ENCODE results near the gene NOB1.
"Not testable (repeated sequence)": the region's sequence is repeated elsewhere in the genome, so short reads cannot be mapped to it uniquely, and the experiment has no call there.

The NOB1 gene

DNA sequence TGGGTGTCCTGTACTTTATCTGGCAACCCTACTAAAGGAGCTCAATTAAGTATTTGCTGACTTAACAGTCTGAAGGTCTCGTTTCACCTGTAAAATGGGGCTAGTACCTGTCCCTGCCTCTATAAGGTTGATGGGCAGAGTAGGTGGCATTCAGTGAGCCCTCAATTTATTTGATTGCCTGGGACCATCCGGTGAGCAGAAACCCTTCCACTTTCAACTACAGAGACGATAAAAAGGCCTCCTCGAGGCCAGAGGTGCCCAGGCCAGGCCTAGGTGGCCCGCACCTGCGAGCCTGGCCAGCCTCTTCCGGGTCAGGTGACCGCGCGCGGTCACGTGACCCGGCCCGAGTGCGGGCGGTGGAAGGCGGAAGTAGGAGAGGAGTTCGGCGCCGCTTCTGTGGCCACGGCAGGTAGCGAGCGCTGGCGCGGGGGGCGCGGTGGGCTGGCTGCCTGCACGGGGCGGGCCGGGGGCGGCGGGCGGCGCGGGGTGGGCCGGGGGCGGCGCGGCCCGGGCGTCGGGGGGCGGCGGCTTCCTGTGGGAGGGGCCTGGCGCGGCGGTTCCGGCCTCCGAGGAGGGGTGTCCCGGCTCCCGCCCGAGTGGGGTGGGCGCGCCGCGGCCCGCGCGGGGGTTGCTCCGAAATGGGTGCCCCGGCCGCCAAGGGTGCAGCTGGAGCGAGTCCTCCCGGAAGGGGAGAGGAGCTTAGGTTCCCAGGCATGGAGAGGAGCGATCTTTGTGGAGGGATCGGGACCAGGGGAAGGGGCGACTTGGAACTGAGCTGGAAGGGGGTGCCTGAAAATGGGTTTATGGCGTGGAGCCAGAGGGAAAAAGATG, 7.5 kb upstream of the NOB1 start, which contains the start of gene WWP2:
WWP2 (plus strand) TSS at position 350 of the 831 bp plus-strand sequence. CDS start 24,679 bp downstream, outside the sequence.
- peak; percentile 61 for DNase-seq (ENCODE audit: low read depth, low spot score)

DNA sequence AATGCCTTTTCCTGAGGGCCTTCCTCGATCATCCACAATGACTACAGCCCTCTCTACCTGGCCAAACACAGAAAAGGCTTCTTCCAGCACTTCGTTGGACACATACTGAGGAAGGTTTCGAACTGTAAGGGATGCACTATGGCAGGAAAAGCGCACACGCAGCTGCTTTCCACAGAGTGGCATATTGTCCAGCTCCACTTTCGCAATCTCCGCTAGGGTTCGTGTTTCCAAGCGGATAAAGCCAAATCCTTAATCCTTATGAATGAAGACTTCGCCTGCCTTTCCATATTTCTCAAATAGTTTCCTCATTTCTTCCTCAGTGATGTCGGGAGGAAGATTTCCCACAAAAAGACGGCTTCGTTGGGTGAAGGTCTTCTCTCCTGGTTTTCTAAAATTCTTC, 2.6 kb upstream of the NOB1 start:
- DNase-seq (ENCODE audit: low read depth, low spot score) = not testable (repeated sequence)

DNA sequence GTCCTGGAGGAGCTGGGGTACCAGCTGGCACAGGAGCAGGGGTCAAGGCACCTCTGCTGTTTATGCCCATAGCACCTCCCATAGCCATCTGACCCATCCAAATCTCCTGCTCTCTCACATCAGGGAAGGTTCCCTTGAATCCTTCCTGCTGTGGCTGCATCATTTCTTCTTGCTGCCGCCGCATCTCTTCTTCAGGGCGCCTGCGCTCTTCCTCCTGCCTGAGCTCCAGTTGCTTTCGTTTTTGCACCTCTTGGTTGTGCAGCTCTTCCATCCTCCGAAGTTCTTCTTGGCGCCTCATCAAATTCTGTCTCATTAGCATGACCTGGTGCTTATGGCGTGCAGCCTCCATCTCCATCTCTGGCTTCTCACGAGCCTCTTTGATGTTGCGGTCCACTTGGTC, 2.0 kb upstream of the NOB1 start:
- DNase-seq (ENCODE audit: low read depth, low spot score) = no peak

DNA sequence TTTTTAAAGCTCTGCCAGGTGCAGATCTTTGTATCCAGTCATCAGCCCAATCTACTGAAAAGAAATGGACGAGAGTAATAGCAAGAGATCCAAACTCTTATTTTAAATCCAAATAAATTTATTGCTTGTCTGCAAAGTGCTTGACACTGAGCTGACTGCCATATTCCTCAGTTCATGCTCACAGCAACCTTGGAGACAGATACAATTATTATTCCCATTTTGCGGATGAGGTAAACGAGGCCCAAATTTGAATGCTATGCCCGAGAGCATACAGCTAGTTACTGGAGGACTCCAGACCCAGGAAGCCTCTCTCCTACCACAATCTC, 620 bp downstream of the NOB1 start:
- DNase-seq (ENCODE audit: low read depth, low spot score) = no peak

DNA sequence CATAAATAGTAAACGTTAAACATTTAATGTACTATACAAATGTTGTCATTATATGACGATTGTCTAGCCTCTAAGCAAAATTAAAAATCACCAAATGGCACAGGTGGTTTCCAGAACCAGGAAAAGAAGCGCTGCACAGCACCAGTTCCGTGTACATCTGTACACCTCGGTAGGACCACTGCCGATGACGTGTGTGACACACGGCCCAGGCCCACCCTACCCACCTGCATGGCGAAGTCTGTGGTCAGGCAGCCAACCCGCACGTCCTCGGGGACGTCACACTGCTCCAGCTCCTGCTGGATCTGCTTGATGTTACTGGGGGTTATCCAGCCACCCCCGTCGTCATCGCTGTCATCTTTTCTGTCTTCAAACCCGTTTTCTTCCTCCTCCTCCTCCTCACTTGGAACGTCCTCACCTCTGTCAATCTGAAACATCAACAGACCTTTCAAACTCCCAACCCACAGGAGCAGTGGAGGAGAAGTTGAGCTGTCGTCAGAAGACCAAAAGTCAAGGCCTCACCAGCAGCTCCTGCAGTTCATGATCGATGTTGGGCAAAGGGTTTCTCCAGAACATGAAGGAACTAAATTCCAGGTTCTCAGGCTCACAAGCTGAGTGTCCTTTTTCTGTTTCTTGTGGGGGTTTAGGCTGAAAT, 5.9 kb downstream of the NOB1 start:
- DNase-seq (ENCODE audit: low read depth, low spot score) = no peak

GRCh38 chr16:69747115-69747514, 7.6 kb downstream of the NOB1 start:
- DNase-seq (ENCODE audit: low read depth, low spot score) = no peak

DNA sequence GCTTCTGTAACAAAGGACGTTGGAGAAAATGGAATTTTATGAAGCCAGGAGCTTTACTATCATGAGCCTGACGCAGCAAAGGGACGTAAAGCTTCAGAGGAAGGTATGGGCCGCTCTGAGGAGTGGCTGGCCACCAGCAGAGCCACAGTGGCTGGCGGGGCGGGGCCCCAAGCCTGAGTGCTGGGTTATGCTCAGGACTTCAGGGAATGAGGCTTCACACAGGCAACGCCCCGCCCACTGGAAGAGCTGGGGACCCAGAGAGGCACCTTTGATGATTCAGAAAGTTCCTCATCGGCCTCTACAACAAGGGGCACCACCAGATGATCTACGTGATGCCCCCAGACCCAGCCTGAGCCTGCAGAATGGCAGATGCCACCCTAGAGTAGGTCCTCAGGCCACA, 8.8 kb downstream of the NOB1 start:
- DNase-seq (ENCODE audit: low read depth, low spot score) = no peak

DNA sequence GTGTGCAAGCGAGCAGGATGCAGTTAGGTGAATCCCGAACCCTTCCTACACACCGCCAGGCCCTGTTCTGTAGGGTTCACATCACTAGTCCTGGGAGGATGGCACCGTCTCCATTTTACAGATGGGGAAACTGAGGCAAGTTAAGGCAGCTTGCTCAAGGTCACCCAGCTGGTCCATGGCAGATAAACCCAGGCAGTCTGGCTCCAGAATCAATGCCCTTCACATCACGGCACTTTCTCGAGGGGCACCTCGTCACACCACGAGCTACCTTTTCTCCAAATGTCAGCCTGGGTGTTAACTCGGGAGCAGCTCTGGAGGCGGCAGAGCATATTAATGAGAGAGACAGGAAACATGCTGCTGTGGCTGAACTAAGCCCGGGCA, 9.5 kb downstream of the NOB1 start:
- no peak for DNase-seq (ENCODE audit: low read depth, low spot score)

- no peak for DNase-seq (ENCODE audit: low read depth, low spot score)
Observed at GRCh38 chr16:69744363-69745231, 10.1 kb downstream of the NOB1 start.

- DNase-seq (ENCODE audit: low read depth, low spot score) = no peak
Observed at GRCh38 chr16:69741951-69742904, 12.5 kb downstream of the NOB1 start.

GRCh38 chr16:69741519-69741918, 13.2 kb downstream of the NOB1 start:
- no peak for DNase-seq (ENCODE audit: low read depth, low spot score)

DNA sequence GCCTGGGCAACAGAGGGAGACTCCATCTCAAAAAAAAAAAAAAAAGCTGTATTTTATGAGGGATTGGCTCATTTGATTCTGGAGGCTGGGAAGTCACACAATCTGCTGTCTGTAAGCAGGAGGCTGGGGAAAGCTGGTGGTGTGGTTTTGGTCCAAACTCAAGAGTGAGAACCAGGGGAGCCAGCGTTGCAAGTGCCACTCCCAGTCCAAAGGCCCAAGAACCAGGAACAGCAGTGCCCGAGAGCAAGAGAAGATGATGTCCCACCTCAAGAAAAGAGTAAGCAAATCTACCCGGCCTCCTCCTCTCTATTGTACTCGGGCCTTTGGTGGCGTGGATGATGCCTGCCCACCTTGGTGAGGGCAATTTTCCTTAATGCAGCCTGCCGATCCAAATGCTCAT, 22.6 kb downstream of the NOB1 start:
- DNase-seq (ENCODE audit: low read depth, low spot score) = no peak

GRCh38 chr16:69731280-69731679, 23.4 kb downstream of the NOB1 start:
- not testable (repeated sequence) for DNase-seq (ENCODE audit: low read depth, low spot score)

GRCh38 chr16:69729030-69729429, 25.7 kb downstream of the NOB1 start:
- DNase-seq (ENCODE audit: low read depth, low spot score) = not testable (repeated sequence)

DNA sequence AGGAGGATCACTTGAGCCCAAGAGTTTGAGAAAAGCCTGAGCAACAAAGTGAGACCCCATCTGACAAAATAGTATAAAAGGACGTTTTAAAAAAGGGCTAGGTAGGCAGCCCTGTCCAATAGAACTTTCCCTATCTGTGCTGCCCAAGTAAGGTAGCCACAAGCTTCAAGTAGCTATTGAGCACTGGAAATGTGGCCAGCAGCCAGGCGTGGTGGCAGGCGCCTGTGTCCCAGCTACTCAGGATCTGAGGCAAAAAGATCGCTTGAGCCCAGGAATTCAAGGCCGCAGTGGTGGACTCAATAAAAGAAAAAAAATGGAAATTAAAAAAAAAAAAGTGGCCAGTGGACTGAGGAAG, 26.8 kb downstream of the NOB1 start:
- no peak for DNase-seq (ENCODE audit: low read depth, low spot score)

DNA sequence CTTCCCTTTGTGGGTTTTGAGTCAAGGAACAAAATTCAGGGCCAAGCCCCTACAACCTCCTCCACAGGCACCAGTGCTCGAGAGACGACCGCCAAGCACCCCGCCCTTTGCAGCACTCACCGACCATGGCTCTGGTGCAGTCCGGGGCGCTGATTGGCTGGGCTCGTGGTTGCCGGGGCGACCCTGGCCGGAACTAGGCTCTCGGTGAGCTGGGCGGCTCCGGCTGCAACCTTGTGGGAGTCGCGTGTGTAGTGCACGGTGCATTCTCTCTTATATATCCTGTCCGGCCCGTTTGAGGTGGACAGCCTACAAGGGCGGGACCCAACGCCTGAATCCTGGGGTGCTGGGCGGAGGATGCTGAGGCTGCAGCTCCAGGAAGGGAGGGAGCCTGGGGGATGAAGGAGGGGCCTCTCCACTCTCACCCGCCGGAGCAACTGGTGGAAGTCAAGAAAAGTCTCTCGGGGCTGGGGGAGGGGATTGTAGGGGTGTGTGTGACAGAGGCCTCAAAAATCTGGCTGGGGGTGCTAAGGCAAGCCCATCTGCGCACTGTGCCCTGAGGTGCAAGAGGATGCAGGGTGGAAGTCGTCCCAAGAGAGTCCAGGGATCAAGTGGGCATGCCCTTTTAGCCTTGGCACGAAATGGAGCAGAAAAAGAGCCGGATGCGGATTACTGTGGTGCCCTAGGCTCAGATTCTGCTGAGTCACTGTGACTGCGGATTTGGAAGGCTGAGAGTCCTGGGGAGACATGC, 28.2 kb downstream of the NOB1 start, which contains the start of gene NQO1:
NQO1 (minus strand) TSS at position 248 of the 748 bp plus-strand sequence; CDS start at position 127, 121 bp downstream.
- DNase-seq (ENCODE audit: low read depth, low spot score) = peak; percentile 66

DNA sequence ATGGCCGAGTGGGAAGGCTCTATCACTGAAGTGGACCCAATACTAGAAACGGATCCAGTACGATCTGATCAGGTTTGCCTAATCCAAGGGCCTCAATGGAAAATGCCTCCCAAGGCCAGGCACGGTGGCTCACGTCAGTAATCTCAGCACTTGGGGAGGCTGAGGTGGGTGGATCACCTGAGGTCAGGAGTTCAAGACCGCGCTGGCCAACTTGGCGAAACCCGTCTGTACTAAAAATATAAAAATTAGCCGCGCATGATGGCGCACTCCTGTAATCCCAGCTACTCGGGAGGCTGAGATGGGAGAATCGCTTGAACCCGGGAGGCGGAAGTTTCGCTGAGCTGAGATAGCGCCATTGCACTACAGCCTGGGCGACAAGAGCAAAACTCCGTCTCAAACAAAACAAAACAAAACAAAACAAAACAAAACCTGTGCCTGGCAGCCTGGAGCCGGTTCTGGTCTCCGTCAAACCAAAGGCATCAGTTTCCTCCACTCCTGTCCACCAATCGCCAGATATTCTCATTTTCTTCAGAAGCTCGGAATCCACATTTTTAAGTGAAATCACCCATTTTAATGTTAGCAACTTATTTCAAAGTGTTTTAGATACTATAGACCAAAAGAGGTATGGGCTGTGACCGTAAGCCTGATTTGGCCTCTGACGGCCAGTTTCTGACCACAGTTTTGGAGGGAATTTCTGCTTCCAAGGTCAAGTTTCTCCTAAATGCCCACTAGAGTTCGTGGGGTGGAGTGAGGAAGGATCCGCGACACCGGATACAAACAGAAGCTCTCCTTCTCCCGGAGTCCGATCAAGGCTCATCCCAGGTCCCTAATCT, 29.0 kb downstream of the NOB1 start:
- no peak for DNase-seq (ENCODE audit: low read depth, low spot score)

DNA sequence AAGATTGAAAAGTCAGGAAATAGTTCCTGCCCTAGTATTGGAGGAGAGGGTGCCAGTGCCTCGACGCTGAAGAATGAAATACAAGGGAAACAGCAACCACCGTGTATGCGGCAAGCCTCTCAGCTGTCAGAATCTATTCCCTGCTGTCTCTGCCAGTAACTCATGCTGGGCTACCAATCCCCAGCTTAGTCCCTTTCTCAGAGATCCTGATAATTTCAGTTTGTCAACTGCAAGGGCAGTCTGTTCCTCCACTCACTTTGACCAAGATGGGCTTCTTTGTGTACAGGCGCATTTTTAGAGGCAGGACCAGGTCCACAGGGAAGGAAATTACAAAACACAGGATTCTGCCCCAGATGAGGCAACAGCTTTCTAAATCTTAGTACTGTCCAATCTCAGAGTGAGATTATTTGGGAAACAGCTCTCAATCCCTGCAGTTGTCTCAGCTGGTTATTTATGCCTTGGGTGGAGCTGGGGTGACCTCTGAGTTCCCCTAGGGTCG, 29.7 kb downstream of the NOB1 start:
- no peak for DNase-seq (ENCODE audit: low read depth, low spot score)

DNA sequence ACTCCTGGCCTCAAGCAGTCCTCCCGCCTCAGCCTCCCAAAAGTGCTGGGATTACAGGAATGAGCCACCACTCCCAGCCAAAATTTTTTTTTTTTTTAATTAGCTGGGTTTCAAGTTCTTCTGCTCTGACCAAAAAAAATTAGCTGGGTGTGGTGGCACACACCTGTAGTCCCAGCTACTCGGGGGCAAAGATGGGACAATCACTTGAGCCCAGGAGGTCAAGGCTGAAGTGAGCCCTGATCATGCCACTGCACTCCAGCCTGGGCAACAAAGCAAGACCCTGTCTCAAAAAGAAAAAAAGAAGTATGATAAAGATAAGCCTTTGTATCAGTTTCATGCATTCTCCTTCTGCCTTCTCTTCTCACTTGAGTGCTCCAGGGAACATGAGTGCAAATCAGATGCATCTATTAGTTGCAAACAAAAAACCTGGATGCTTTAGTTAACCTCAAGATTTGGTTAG, 30.3 kb downstream of the NOB1 start:
- no peak for DNase-seq (ENCODE audit: low read depth, low spot score)
